OCI-LY1 (cell line): ENCODE results near the gene CRABP1.

Source experiments
- CTCF ChIP-seq: fragments of 200-600 bp; sonication (generic), shearing (Covaris generic); IDR thresholded peaks from 2 replicates; pipeline ENCODE4 v1.5.1; 2017; ENCODE audit warnings: mild to moderate bottlenecking, antibody characterized with exemption, low read length, moderate library complexity, mixed read lengths
- EZH2 ChIP-seq: fragments of 200-600 bp; sonication (generic), shearing (Covaris generic); IDR thresholded peaks from 2 replicates; pipeline ENCODE4 v1.8.0; 2017; ENCODE audit warnings: borderline replicate concordance, mixed run types, mild to moderate bottlenecking, antibody characterized with exemption, low read length, moderate library complexity, mixed read lengths

- TF ChIP-seq CTCF (no peak), EZH2 (no peak)
These were observed 19.1 kb downstream of the CRABP1 start for GRCh38 chr15:78359041-78359808.
